Neural crest cell (in vitro differentiated cells): Measurements from ENCODE around the gene NOSIP. TPM values are rescaled to one million over a fixed set of nuclear protein-coding genes. Genes with fewer than 3 reads are reported as not detected.

ENCODE experiments used
- DNase-seq: peaks from one replicate; pipeline ENCODE4 v3.0.0; 2021; ENCODE audit warnings: low read depth, mixed read lengths, low spot score
- H3K27ac Mint-ChIP-seq: one replicate; pipeline ENCODE4 v1.8.0; 2021; ENCODE audit warnings: mild to moderate bottlenecking, mixed read lengths; ENCODE audit not compliant: unreplicated experiment
- H3K27me3 Mint-ChIP-seq: 2 replicates; pipeline ENCODE4 v1.8.0; 2021; ENCODE audit warnings: low read depth, mild to moderate bottlenecking, mixed read lengths
- H3K36me3 Mint-ChIP-seq: 2 replicates; pipeline ENCODE4 v1.8.0; 2021; ENCODE audit warnings: low read depth, mild to moderate bottlenecking, mixed read lengths
- H3K4me1 Mint-ChIP-seq: 2 replicates; pipeline ENCODE4 v1.8.0; 2021; ENCODE audit warnings: mixed read lengths
- H3K4me3 Mint-ChIP-seq: one replicate; pipeline ENCODE4 v1.8.0; 2021; ENCODE audit warnings: mild to moderate bottlenecking, mixed read lengths
- H3K9me3 Mint-ChIP-seq: 2 replicates; pipeline ENCODE4 v1.8.0; 2021; ENCODE audit warnings: mixed read lengths
- CTCF ChIP-seq: fragments of 200-600 bp; sonication (generic); conservative IDR thresholded peaks from 2 replicates; pipeline ENCODE4 v1.5.0; 2021; ENCODE audit warnings: antibody characterized with exemption, mild to moderate bottlenecking
- total RNA-seq: library from RNA; stranded (reverse); gene quantifications from 2 replicates; pipeline ENCODE4 v1.2.1, GENCODE V29; 2021

The NOSIP gene
- total RNA-seq, 1 donor from 2014 or later: 74.1 TPM

GRCh38 chr19:49609499-49610092 lies 29.2 kb upstream of the NOSIP start:
- Mint-ChIP-seq H3K27me3 (no peaks in the 10 kb centered on the region), H3K4me1 (peaks cover 3% of the 10 kb centered on the region), H3K27ac (no peak overlapping the region), H3K4me3 (no peak overlapping the region), H3K36me3 (no peaks in the 10 kb centered on the region), H3K9me3 (no peaks in the 10 kb centered on the region)
- no peak for TF ChIP-seq CTCF
- DNase-seq: no peak

- Mint-ChIP-seq H3K4me3 (no peak overlapping the region), H3K36me3 (peaks cover 12% of the 10 kb centered on the region), H3K4me1 (no peaks in the 10 kb centered on the region), H3K27me3 (no peaks in the 10 kb centered on the region), H3K27ac (no peak overlapping the region), H3K9me3 (no peaks in the 10 kb centered on the region)
- DNase-seq: no peak
- TF ChIP-seq CTCF: no peak
Measured at GRCh38 chr19:49605605-49606004, 25.2 kb upstream of the NOSIP start.

GRCh38 chr19:49602806-49603205 lies 22.4 kb upstream of the NOSIP start:
- Mint-ChIP-seq H3K36me3 (peaks cover 17% of the 10 kb centered on the region), H3K4me3 (no peak overlapping the region), H3K4me1 (no peaks in the 10 kb centered on the region), H3K27ac (no peak overlapping the region), H3K27me3 (no peaks in the 10 kb centered on the region), H3K9me3 (no peaks in the 10 kb centered on the region)
- TF ChIP-seq CTCF: no peak
- no peak for DNase-seq

GRCh38 chr19:49601482-49602038 lies 21.2 kb upstream of the NOSIP start:
- Mint-ChIP-seq H3K27me3 (no peaks in the 10 kb centered on the region), H3K27ac (no peak overlapping the region), H3K36me3 (peaks cover 17% of the 10 kb centered on the region), H3K9me3 (no peaks in the 10 kb centered on the region), H3K4me1 (no peaks in the 10 kb centered on the region), H3K4me3 (no peak overlapping the region)
- no peak for DNase-seq
- TF ChIP-seq CTCF: no peak

GRCh38 chr19:49599378-49600295 lies 19.3 kb upstream of the NOSIP start:
- H3K9me3 Mint-ChIP-seq: no peaks in the 10 kb centered on the region
- peaks cover 17% of the 10 kb centered on the region for H3K36me3 Mint-ChIP-seq
- no peak for DNase-seq
- H3K27me3 Mint-ChIP-seq: no peaks in the 10 kb centered on the region
- H3K27ac Mint-ChIP-seq: no peak overlapping the region
- H3K4me1 Mint-ChIP-seq: no peaks in the 10 kb centered on the region
- TF ChIP-seq CTCF: no peak
- H3K4me3 Mint-ChIP-seq: no peak overlapping the region
